ENCODE data around the gene DTX1. TPM values are rescaled to one million over a fixed set of nuclear protein-coding genes. Genes with fewer than 3 reads are reported as not detected.

Gene DTX1
- total and polyA plus RNA-seq, 2 of the 13 experiments (the other 11 are each of a cell fraction or from before 2014, with no cell fraction given) = not detected

GRCh38 chr12:113069751-113070116 lies 13.2 kb downstream of the DTX1 start:
- Histone ChIP-seq H3K4me3 (replicated peaks in 1 of 3; ENCODE audit: insufficient read depth in 1 of 3, low read depth in 2 of 3, low read length in 3 of 3) (no peak overlapping the region), H3K27ac (ENCODE audit: extremely low read length, insufficient read depth, low read length) (no peak overlapping the region), H3K9ac (ENCODE audit: insufficient read depth, low read depth, low read length) (no peak overlapping the region), H3K79me2 (ENCODE audit: insufficient read depth, low read length) (no peaks in the 10 kb centered on the region), H4K20me1 (ENCODE audit: insufficient read depth, low read length) (no peaks in the 10 kb centered on the region), H3K9me3 (ENCODE audit: low read length) (no peaks in the 10 kb centered on the region), H3K27me3 (ENCODE audit: control insufficient read depth in 1 of 2, insufficient read depth in 2 of 2, low read length in 2 of 2) (peaks cover 7 to 19% of the 10 kb centered on the region in 2 experiments; a peak in 4 of 5 replicates), H2AFZ (ENCODE audit: low read length) (no peak overlapping the region), H3K4me2 (ENCODE audit: low read depth, low read length) (no peak overlapping the region), H3K36me3 (replicated peaks in 1 of 2; ENCODE audit: control insufficient read depth in 1 of 2, insufficient read depth in 2 of 2, low read length in 2 of 2) (no peaks in the 10 kb centered on the region), H3K4me1 (ENCODE audit: insufficient read depth, low read length) (peaks cover 23% of the 10 kb centered on the region)
- CTCF ChIA-PET (ENCODE audit: low intra/inter-chr PET ratio, low total read pairs) = no interaction called here
- no peak for TF ChIP-seq PRDM10 (CRISPR knock-in tag; IDR thresholded peaks at IDR 0.05; ENCODE audit: low read depth)
- no peak for TF ChIP-seq RBM39 (IDR thresholded peaks at IDR 0.05; ENCODE audit: low read depth, low read length, poor library complexity, severe bottlenecking)
- no peak for TF ChIP-seq ZBTB43 (CRISPR knock-in tag; conservative IDR thresholded peaks at IDR 0.05)
- TF ChIP-seq ONECUT2 (CRISPR knock-in tag; IDR thresholded peaks at IDR 0.05) = no peak
- no peak for TF ChIP-seq TARDBP (CRISPR knock-in tag; IDR thresholded peaks at IDR 0.05)
- TF ChIP-seq BRF2 (CRISPR knock-in tag; IDR thresholded peaks at IDR 0.05) = no peak
- TF ChIP-seq ZNF496 (CRISPR knock-in tag; IDR thresholded peaks at IDR 0.05; ENCODE audit: insufficient replicate concordance) = no peak
- no peak for TF ChIP-seq KLF9 (CRISPR knock-in tag; IDR thresholded peaks at IDR 0.05; ENCODE audit: low read depth)
- 84% methylated on average over 4 of the region's 6 CpGs for WGBS (ENCODE audit: low lambda C conversion rate)
- no TSS peak for BruUV-seq (replicated peaks)
- intact Hi-C loops (cut with micrococcal nuclease; ENCODE audit: unreplicated experiment) (no loop called here), in situ Hi-C loops (cut with HindIII; ENCODE audit: extremely low pct_ligation_motif_present, low pct_unique_long_range_greater_than_20kb) (no loop called here)
- no peak for FAIRE-seq
- DNase-seq (ENCODE audit: low spot score) = no peak
- POLR2A ChIA-PET = no interaction called here
- ATAC-seq = no peak

Data from HepG2 (cell line).